ENCODE measurements around the gene EXOC2.
A peak's percentile ranks its signal among the peaks of the same experiment; 100 is the strongest.

Gene EXOC2

DNA sequence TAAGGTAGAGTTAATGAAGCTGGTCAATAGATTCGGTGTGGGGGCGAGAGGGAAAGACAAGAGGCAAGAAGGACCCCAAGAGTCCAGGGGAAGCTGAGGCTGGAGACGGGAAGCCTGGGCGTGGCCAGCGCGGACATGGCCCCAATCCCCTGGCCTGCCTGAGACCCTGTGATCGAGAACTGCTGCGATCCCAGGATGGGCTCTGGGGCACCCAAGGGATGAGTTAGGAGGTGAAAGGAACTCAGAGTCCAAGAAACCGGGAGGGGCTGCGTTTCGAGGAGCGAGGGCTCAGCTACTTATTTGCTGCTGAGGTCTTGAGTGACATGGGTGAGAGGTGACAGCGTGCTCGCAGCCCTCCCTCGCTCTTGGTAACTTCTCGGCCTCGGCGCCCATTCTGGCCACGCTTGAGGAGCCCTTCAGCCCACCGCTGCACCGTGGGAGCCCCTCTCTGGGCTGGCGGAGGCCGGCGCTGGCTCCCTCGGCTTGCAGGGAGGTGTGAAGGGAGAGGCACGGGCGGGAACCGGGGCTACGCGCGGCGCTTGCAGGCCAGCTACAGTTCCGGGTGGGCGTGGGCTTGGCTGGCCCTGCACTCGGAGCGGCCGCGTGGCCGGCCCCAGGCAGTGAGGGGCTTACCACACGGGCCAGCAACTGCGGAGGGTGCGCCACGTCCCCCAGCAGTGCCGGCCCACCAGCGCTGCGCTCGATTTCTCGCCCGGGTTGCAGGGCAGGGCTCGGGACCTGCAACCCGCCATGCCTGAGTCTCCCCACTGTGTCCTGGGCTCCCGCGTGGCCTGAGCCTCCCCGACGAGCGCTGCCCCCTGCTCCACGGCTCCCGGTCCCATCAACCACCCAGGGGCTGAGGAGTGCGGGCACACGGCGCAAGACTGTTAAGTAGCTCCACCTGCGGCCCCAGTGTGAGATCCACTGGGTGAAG lies 243.2 kb downstream of the EXOC2 start:
- no peak overlapping the region for H2BK5ac ChIP-seq (ENCODE audit: low read depth, low read length, poor library complexity, severe bottlenecking)
- H3K27ac ChIP-seq (ENCODE audit: low read length, poor library complexity, severe bottlenecking), result no peak overlapping the region
- no peaks in the 10 kb centered on the region for H3K36me3 ChIP-seq (ENCODE audit: control insufficient read depth in 1 of 2, insufficient read depth in 2 of 2, low read depth in 1 of 2, low read length in 2 of 2)
- H3K14ac ChIP-seq (ENCODE audit: low read length in 2 of 2), result no peak overlapping the region
- H2BK12ac ChIP-seq (ENCODE audit: low read length in 2 of 2), result no peak overlapping the region
- H4K91ac ChIP-seq (ENCODE audit: low read length), result no peak overlapping the region
- H3K4me3 ChIP-seq (ENCODE audit: insufficient read depth in 1 of 2, low read depth in 1 of 2, low read length in 2 of 2), result no peak overlapping the region
- no peaks in the 10 kb centered on the region for H3K9me3 ChIP-seq (ENCODE audit: control insufficient read depth, low read length)
- H3K4ac ChIP-seq (ENCODE audit: low read depth in 1 of 2, low read length in 2 of 2), result no peak overlapping the region
- no peak overlapping the region for H3K18ac ChIP-seq (ENCODE audit: low read depth in 1 of 2, low read length in 2 of 2)
- no peak overlapping the region for H4K8ac ChIP-seq (ENCODE audit: low read length)
- H2BK15ac ChIP-seq (ENCODE audit: low read depth, poor library complexity, severe bottlenecking), result no peak overlapping the region
- no peak overlapping the region for H3K23ac ChIP-seq (ENCODE audit: low read length in 2 of 2)
- H2AFZ ChIP-seq (ENCODE audit: low read depth, low read length), result no peak overlapping the region
- H3K4me1 ChIP-seq (ENCODE audit: control insufficient read depth, insufficient read depth, low read depth, low read length), result peaks cover 13% of the 10 kb centered on the region
- H3K79me1 ChIP-seq (replicated peaks; ENCODE audit: low read length, poor library complexity, severe bottlenecking), result no peaks in the 10 kb centered on the region
- H3K4me2 ChIP-seq (ENCODE audit: low read length, poor library complexity, severe bottlenecking), result no peak overlapping the region
- no peak for DNase-seq
- no peak overlapping the region for H3K9ac ChIP-seq (ENCODE audit: low read length)
- H2AK5ac ChIP-seq (ENCODE audit: low read length, severe bottlenecking), result no peak overlapping the region
- WGBS, result 91% methylated on average over 61 of the region's 62 CpGs
- H2BK120ac ChIP-seq (ENCODE audit: low read depth, low read length), result no peak overlapping the region
- peaks cover 6% of the 10 kb centered on the region in 2 experiments for H3K27me3 ChIP-seq (ENCODE audit: control insufficient read depth in 1 of 2, insufficient read depth in 1 of 2, low read length in 2 of 2)

DNA sequence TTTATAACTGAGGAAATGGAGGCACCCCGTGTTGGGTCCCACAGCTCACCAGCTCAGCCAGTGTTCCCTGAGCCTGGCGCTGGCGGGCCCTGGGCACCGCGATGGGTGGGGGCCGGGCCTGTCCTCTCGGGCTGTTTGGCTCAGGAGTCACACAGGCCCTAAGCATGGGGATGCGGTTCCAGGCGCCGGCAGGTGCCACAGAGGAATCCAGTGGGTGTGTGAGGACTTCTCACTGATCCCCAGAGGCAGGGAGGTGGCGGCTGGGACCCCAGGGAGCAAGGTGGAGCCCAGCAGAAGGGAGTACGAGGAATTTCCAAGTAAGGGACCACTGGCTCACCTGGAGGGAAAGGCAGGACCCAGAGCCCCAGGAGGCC lies 243.9 kb downstream of the EXOC2 start:
- Histone ChIP-seq H3K9ac (ENCODE audit: low read length) (no peak overlapping the region), H2BK5ac (ENCODE audit: low read depth, low read length, poor library complexity, severe bottlenecking) (no peak overlapping the region)
- 84% methylated on average over 12 of the region's 12 CpGs for WGBS

DNA sequence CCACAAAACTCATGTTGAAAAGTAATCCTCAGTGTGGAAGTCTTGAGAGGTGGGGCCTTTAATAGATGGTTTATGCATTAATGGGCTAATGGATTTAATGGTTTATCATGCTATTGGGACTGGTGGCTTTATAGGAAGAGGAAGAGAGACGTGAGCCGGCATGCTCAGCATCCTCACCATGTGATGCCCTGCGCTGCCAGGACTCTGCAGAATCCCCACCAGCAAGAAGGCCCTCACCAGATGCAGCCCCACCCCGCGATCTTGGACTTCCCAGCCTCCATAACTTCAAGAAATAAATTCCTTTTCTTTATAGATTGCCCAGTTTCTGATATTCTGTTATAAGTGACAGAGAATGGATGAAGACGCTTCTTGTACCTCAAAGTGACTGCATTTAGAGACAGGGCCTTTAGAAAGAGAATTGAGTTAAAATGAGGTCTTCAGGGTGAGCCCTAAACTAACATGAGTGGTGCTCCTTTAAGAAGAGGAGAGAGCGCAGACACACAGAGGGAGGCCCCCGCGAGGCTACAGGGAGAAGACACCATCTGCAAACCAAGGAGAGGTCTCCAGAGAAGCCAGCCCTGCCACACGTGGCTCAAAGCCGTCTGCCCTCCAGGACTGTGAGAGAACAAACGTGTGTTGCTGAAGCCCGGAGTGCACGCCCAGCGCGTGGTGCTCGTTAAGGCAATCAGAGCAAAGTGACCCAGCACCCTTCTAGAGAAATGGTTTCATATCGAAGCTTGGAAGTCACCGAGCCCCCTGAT lies 244.5 kb downstream of the EXOC2 start:
- Histone ChIP-seq H2AFZ (ENCODE audit: low read depth, low read length) (no peak overlapping the region), H3K23ac (ENCODE audit: low read length in 2 of 2) (no peak overlapping the region), H3K4me3 (ENCODE audit: insufficient read depth in 1 of 2, low read depth in 1 of 2, low read length in 2 of 2) (peak overlapping the region in 1 of 2 experiments; percentile 30), H3K4ac (ENCODE audit: low read depth in 1 of 2, low read length in 2 of 2) (no peak overlapping the region), H2BK120ac (ENCODE audit: low read depth, low read length) (no peak overlapping the region), H3K4me2 (ENCODE audit: low read length, poor library complexity, severe bottlenecking) (no peak overlapping the region), H3K18ac (ENCODE audit: low read depth in 1 of 2, low read length in 2 of 2) (no peak overlapping the region), H3K9ac (ENCODE audit: low read length) (no peak overlapping the region), H3K27me3 (ENCODE audit: control insufficient read depth in 1 of 2, insufficient read depth in 1 of 2, low read length in 2 of 2) (peaks cover 6% of the 10 kb centered on the region in 2 experiments), H4K8ac (ENCODE audit: low read length) (no peak overlapping the region), H4K91ac (ENCODE audit: low read length) (no peak overlapping the region), H3K4me1 (ENCODE audit: control insufficient read depth, insufficient read depth, low read depth, low read length) (peaks cover 13% of the 10 kb centered on the region), H3K36me3 (ENCODE audit: control insufficient read depth in 1 of 2, insufficient read depth in 2 of 2, low read depth in 1 of 2, low read length in 2 of 2) (no peaks in the 10 kb centered on the region), H3K27ac (ENCODE audit: low read length, poor library complexity, severe bottlenecking) (no peak overlapping the region), H2AK5ac (ENCODE audit: low read length, severe bottlenecking) (no peak overlapping the region), H2BK5ac (ENCODE audit: low read depth, low read length, poor library complexity, severe bottlenecking) (no peak overlapping the region), H3K9me3 (ENCODE audit: control insufficient read depth, low read length) (no peaks in the 10 kb centered on the region), H2BK15ac (ENCODE audit: low read depth, poor library complexity, severe bottlenecking) (no peak overlapping the region), H3K14ac (ENCODE audit: low read length in 2 of 2) (no peak overlapping the region), H2BK12ac (ENCODE audit: low read length in 2 of 2) (no peak overlapping the region), H3K79me1 (replicated peaks; ENCODE audit: low read length, poor library complexity, severe bottlenecking) (no peaks in the 10 kb centered on the region)
- WGBS, result 86% methylated on average over 16 of the region's 19 CpGs
- no peak for DNase-seq

More for the DNA sequence above, 243.9 kb downstream of the EXOC2 start:
- Histone ChIP-seq H3K23ac (ENCODE audit: low read length in 2 of 2) (no peak overlapping the region), H2AK5ac (ENCODE audit: low read length, severe bottlenecking) (no peak overlapping the region), H2BK120ac (ENCODE audit: low read depth, low read length) (no peak overlapping the region), H2AFZ (ENCODE audit: low read depth, low read length) (no peak overlapping the region), H2BK15ac (ENCODE audit: low read depth, poor library complexity, severe bottlenecking) (no peak overlapping the region), H3K14ac (ENCODE audit: low read length in 2 of 2) (no peak overlapping the region), H3K18ac (ENCODE audit: low read depth in 1 of 2, low read length in 2 of 2) (no peak overlapping the region), H3K36me3 (ENCODE audit: control insufficient read depth in 1 of 2, insufficient read depth in 2 of 2, low read depth in 1 of 2, low read length in 2 of 2) (no peaks in the 10 kb centered on the region), H3K27me3 (ENCODE audit: control insufficient read depth in 1 of 2, insufficient read depth in 1 of 2, low read length in 2 of 2) (peaks cover 6% of the 10 kb centered on the region in 2 experiments), H3K4me1 (ENCODE audit: control insufficient read depth, insufficient read depth, low read depth, low read length) (peaks cover 13% of the 10 kb centered on the region), H3K9me3 (ENCODE audit: control insufficient read depth, low read length) (no peaks in the 10 kb centered on the region), H3K27ac (ENCODE audit: low read length, poor library complexity, severe bottlenecking) (no peak overlapping the region), H3K79me1 (replicated peaks; ENCODE audit: low read length, poor library complexity, severe bottlenecking) (no peaks in the 10 kb centered on the region), H2BK12ac (ENCODE audit: low read length in 2 of 2) (no peak overlapping the region), H3K4ac (ENCODE audit: low read depth in 1 of 2, low read length in 2 of 2) (no peak overlapping the region), H3K4me2 (ENCODE audit: low read length, poor library complexity, severe bottlenecking) (no peak overlapping the region), H3K4me3 (ENCODE audit: insufficient read depth in 1 of 2, low read depth in 1 of 2, low read length in 2 of 2) (no peak overlapping the region), H4K8ac (ENCODE audit: low read length) (no peak overlapping the region), H4K91ac (ENCODE audit: low read length) (no peak overlapping the region)
- DNase-seq, result no peak

Data from mesenchymal stem cell (in vitro differentiated cells and primary cell).